SK-N-MC (cell line): ENCODE data around the gene MCF2L.

ENCODE experiments used
- EZH2 ChIP-seq: fragments of 200-600 bp; sonication (generic); IDR thresholded peaks from one replicate; pipeline ENCODE4 v1.6.1; 2017; ENCODE audit warnings: antibody characterized with exemption
- FOXP2 ChIP-seq: optimal IDR thresholded peaks from 2 replicates; pipeline ENCODE3; 2011; ENCODE audit warnings: mild to moderate bottlenecking, moderate library complexity; ENCODE audit not compliant: insufficient read depth; ENCODE audit errors: extremely low read length, control extremely low read depth
- POLR2AphosphoS5 ChIP-seq: IDR thresholded peaks from 2 replicates; pipeline ENCODE4 v1.6.1; 2012; ENCODE audit warnings: mild to moderate bottlenecking, low read depth, low read length, borderline replicate concordance

- no peak for TF ChIP-seq EZH2
- TF ChIP-seq POLR2AphosphoS5, result no peak
- no peak for TF ChIP-seq FOXP2
These were observed 28.4 kb downstream of the MCF2L start for GRCh38 chr13:112997188-112998130.
